Keratinocyte (primary cell): Measurements from ENCODE around the gene RCSD1.

Experiments used
- CTCF ChIP-seq, 3 experiments: IDR thresholded peaks in 1 of 3; conservative IDR thresholded peaks in 1 of 3; optimal IDR thresholded peaks in 1 of 3; 2 replicates in 2 of 3; 3 replicates in 1 of 3; pipeline versions ENCODE3 to v1.5.1; 2011; ENCODE audit warnings: low read length in 3 of 3, mild to moderate bottlenecking in 3 of 3, moderate library complexity in 2 of 3, control low read depth in 1 of 3, inconsistent platforms in 1 of 3; ENCODE audit not compliant: insufficient read depth in 2 of 3; ENCODE audit errors: extremely low read depth in 1 of 3
- EZH2 ChIP-seq: IDR thresholded peaks from one replicate; pipeline ENCODE4 v1.6.1; 2012; ENCODE audit warnings: inconsistent platforms, mild to moderate bottlenecking, low read length, moderate library complexity

DNA sequence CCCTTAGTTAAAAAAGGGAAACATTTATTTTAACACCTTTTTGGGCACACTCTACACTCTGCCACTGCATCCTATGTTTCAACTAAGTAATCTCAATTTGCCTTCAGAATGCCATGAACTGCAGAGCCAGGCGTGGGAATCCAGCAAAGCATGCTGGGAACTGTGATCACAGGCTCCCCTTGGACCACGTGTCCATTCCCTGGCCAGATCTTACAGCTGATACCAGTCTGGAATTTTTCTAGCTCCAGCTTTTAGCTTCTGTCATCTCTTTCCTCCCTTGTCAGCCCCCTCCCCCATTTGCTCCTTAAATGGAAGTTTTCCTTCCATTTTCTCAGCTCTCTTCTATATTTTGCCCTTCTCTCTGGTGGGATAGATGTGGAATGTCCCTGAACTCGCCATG, 29.4 kb downstream of the RCSD1 start:
- TF ChIP-seq CTCF (optimal IDR thresholded peaks at IDR 0.05 in 1 of 3, IDR thresholded peaks at IDR 0.05 in 1 of 3, conservative IDR thresholded peaks at IDR 0.05 in 1 of 3; ENCODE audit: extremely low read depth in 1 of 3, insufficient read depth in 2 of 3, low read length in 3 of 3): no peak
- TF ChIP-seq EZH2: no peak
